GM12875 (cell line): ENCODE results near the gene TREM2.
"Not testable (repeated sequence)": the region's sequence is repeated elsewhere in the genome, so short reads cannot be mapped to it uniquely, and the experiment has no call there.

ENCODE experiments used
- H3K4me3 ChIP-seq: one replicate; pipeline ENCODE4 v1.5.1; 2011; ENCODE audit warnings: low read depth, low read length, control low read depth
- CTCF ChIP-seq: IDR thresholded peaks from 2 replicates; pipeline ENCODE4 v1.5.1; 2011; ENCODE audit warnings: low read depth, mild to moderate bottlenecking, control low read depth, inconsistent platforms, low read length, moderate library complexity, borderline replicate concordance; ENCODE audit not compliant: insufficient read depth

Gene TREM2

GRCh38 chr6:41190791-41191190, 27.9 kb upstream of the TREM2 start:
- H3K4me3 ChIP-seq = no peak overlapping the region
- TF ChIP-seq CTCF = no peak

- no peak overlapping the region for H3K4me3 ChIP-seq
- TF ChIP-seq CTCF = no peak
Measured at GRCh38 chr6:41189967-41190366, 27.1 kb upstream of the TREM2 start.

GRCh38 chr6:41189046-41189445, 26.1 kb upstream of the TREM2 start:
- H3K4me3 ChIP-seq = not testable (repeated sequence)

GRCh38 chr6:41187924-41188886, 25.3 kb upstream of the TREM2 start:
- H3K4me3 ChIP-seq = no peak overlapping the region
- TF ChIP-seq CTCF = no peak

GRCh38 chr6:41186031-41186562, 23.2 kb upstream of the TREM2 start:
- no peak overlapping the region for H3K4me3 ChIP-seq
- no peak for TF ChIP-seq CTCF

GRCh38 chr6:41184761-41185160, 21.8 kb upstream of the TREM2 start:
- no peak overlapping the region for H3K4me3 ChIP-seq
- no peak for TF ChIP-seq CTCF

- TF ChIP-seq CTCF = peak; percentile 63; the same call in 1 of the 2 replicates
- H3K4me3 ChIP-seq = no peak overlapping the region
Measured at GRCh38 chr6:41182069-41183034, 19.4 kb upstream of the TREM2 start.
